Cardiac septum (tissue), 1 donor: Measurements from ENCODE around the gene HIRIP3. TPM values are rescaled to one million over a fixed set of nuclear protein-coding genes. Genes with fewer than 3 reads are reported as not detected.

Experiments used
- DNase-seq: peaks from one replicate; pipeline ENCODE4 v3.0.0-alpha.2; 2020; ENCODE audit warnings: low spot score
- intact Hi-C: fragments of 100-400 bp; cut with DNase I; formaldehyde crosslinking; loops from one replicate; pipeline ENCODE4 v1.14.0; 2022
- total RNA-seq: library from RNA; stranded (reverse); fragmentation: NEBNext Ultra II Directional; extraction: Animal tissue kit (Norgen Biotek cat#: 25700); gene quantifications from one replicate; pipeline ENCODE4 v1.2.1, GENCODE V29; 2021
- donor health status: DM: no; HTN: no; CAD: no.

Gene HIRIP3
- total RNA-seq, 1 donor from 2014 or later: 17.4 TPM

GRCh38 chr16:30003670-30004423 is 8.4 kb upstream of the HIRIP3 start:
- intact Hi-C loops: no loop called here
- no peak for DNase-seq

GRCh38 chr16:30002614-30003346 is 7.4 kb upstream of the HIRIP3 start:
- intact Hi-C loops: no loop called here
- DNase-seq: no peak

- intact Hi-C loops: no loop called here
- no peak for DNase-seq
Observed at GRCh38 chr16:30000735-30001631, 5.6 kb upstream of the HIRIP3 start.

GRCh38 chr16:29999605-30000004 is 4.2 kb upstream of the HIRIP3 start:
- intact Hi-C loops: loop anchor here (5.0 kb wide), 1 partner anchor 72 kb away; the partner anchor contains the start of gene KCTD13
- DNase-seq: no peak

- DNase-seq: no peak
- intact Hi-C loops: loop anchor here (2.0 to 5.0 kb wide), 2 partner anchors 70 to 134 kb away; partner anchors contain the start of genes CDIPT and KCTD13
Observed at GRCh38 chr16:29996766-29997250, 1.4 kb upstream of the HIRIP3 start.

GRCh38 chr16:29995911-29996765 is 721 bp upstream of the HIRIP3 start, which contains the start of gene INO80E:
INO80E (plus strand) TSS chr16:29996241; CDS start chr16:29996311, 70 bp downstream.
- peak; percentile 100 for DNase-seq
- intact Hi-C loops: loop anchor here (1.0 to 5.0 kb wide), 3 partner anchors 23 to 133 kb away; partner anchors contain the start of genes CDIPT, KCTD13 and TAOK2

GRCh38 chr16:29994600-29995323 is 655 bp downstream of the HIRIP3 start:
- intact Hi-C loops: loop anchor here (1.0 to 5.0 kb wide), 2 partner anchors 21 to 67 kb away; partner anchors contain the start of genes KCTD13 and TAOK2
- DNase-seq: no peak

GRCh38 chr16:29993903-29994599 is 1.4 kb downstream of the HIRIP3 start:
- intact Hi-C loops: no loop called here
- DNase-seq: no peak

- intact Hi-C loops: no loop called here
- DNase-seq: no peak
Observed at GRCh38 chr16:29993191-29993902, 2.1 kb downstream of the HIRIP3 start.

GRCh38 chr16:29992344-29992967 is 3.0 kb downstream of the HIRIP3 start:
- no peak for DNase-seq
- intact Hi-C loops: no loop called here

GRCh38 chr16:29991571-29991904 is 3.9 kb downstream of the HIRIP3 start:
- intact Hi-C loops: no loop called here
- no peak for DNase-seq

- intact Hi-C loops: no loop called here
- no peak for DNase-seq
Observed at GRCh38 chr16:29990883-29991570, 4.4 kb downstream of the HIRIP3 start.

- no peak for DNase-seq
- intact Hi-C loops: no loop called here
Observed at GRCh38 chr16:29990034-29990433, 5.4 kb downstream of the HIRIP3 start.

GRCh38 chr16:29989111-29989858 is 6.1 kb downstream of the HIRIP3 start:
- intact Hi-C loops: no loop called here
- no peak for DNase-seq
